NCI-H2196 treated with DMSO at 0.1 percent for 48 hours (cell line): ENCODE results near the gene HIVEP3.

Experiments
- DNase-seq: peaks from one replicate; lab custom pipeline; 2025; ENCODE audit not compliant: unreplicated experiment; lab: John Stamatoyannopoulos, UW

Gene HIVEP3

DNA sequence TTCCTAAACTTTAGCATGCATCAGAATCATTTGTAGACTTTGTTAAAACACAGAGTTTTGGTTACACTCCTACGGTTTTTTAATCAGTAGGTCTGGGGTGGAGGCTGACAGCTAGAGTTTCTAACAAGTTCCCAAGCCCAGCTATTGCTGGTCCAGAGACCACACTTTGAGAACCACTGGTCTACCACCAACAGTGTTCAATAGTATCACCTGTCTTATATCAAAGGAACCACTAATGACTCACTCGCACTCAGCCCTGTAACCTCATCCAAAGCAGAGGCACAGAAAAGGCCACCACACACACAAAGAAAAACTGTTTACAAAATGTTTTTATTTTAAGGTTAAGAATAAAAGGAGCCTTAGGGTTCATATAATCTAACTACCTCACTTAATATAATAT, 68.7 kb downstream of the HIVEP3 start:
- no peak for DNase-seq

DNA sequence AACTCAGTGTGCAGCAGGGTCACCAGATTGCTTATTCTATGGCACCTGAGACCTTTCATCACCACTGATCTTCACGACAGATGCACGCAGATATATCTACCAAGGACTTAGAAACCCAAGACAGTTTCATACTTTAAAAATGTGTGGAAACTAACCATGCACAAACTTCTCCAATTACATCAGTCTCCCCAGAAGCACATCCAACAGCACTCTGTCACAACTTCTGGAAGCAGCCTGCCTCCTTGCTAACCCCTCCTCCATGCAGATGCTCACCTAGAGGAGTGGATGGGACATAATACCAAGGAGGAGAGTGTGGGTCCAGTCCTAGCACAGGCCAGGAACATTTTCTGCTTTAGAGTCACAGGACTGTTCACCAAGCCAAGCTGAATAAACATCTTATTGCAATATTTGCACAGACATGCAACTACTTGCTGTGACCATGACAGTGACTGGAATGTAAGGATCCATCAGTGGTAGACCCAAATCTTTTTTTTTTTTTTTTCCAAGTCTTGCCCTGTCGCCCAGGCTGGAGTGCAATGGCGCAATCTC, 69.4 kb downstream of the HIVEP3 start:
- no peak for DNase-seq

DNA sequence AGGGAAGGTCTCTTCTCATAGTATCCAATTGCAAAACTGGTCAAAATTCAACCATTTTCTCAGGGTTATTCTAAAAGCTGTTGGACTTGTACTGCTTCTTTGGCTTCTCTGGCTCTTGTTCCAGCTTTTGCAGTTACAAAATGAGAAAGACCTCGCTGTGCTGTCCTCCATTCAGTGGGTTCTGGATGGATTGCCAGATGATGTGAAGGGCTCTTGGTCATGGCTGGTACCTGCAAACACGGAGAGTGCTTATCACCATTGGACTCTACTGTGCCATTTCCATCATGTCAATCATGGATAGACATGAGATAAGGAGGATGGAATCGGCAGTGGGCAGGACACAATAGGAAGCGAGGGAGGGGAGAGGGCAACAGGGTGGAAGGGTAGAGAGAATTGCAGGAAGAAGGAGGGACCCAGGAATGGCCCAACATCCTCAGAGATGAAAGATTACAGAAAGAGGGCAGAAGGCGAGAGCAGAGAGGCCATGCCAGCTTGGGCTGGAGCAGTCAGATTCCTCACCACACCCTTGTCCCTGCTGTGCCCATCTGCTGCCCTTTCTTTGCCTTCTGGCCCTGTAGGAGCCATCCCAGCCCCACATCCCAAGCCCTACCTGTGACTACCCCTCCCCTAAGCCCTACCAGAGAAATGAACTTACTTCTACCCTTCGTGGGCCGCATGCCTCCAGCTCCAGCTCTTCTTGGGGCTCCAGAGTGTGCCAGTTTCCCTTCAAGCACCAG, 70.3 kb downstream of the HIVEP3 start:
- DNase-seq: no peak

DNA sequence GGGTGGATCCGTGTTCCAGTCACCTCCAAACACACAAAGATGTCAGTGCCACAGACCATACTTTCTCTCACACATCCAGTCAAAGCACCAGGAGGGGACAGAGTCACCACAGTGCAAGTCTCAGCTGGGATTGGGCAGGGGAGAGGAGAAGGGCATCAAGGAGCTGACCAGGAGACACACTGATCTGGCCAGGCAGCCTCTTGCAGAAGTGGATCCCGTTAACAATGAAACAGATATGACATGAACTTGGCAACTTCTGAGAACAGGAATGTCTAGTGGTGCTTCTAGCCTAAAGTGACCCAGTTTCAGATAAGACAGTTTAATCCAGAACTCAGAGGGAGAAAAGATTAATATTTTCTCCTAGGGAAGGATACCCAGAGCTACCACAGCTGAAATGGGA, 71.0 kb downstream of the HIVEP3 start:
- DNase-seq: no peak

DNA sequence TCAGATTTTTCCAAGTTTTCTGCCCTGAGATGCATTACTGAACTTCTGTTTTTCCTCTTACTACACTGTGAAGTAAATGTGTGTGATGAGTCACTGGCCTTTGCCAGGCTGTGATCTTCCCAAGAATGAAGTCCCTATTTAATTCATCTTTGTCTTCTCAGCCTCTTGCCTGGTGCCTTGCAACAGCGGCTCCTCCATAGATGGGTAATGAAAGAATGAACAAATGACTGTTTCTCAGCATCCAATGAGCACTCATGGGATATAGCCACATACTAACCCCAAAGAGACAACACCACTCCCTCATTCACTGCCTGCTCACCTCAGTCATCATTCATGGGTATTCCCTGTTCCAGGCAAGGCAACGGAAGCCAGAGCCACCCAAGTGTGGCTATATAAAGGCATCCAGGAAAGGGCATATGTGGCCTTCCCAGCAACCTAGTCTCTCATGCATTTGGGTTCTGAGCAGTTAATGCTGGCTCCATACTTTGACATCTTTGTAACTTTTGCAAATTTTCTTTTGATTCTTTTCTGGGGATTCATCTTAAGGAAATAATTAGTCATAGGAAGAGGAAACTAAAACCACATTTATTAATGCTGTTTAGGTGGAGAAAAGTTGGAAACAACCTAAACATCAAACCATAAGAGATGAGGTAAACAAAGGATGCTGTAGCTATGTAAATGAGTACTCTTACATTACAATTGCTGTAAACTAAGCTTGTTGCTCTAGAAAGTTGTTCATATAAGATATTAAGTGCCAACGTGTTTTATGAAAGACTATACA, 71.9 kb downstream of the HIVEP3 start:
- no peak for DNase-seq

DNA sequence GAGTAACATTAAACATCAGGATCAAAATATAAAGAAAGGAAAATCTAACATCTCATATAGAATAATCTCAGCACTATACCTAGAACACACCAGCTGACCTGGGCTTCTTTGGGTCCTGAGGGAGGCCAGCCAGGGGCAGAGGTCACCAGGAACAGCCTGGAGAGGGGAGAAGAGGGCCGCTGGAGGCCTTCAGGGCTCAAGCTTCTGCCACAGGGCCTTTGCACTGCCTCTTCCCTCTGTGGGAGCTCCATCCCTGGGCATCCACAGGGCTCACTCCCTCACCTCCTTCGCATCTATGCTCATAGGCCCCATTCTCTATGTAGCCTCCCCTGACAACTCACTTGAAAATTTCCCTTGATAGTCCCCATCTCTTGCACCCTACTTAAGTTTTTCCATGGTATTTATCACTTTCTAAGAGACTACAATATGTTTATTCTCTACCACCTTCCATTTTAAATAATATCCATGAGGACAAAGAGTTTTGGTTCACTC, 73.9 kb downstream of the HIVEP3 start:
- no peak for DNase-seq

DNA sequence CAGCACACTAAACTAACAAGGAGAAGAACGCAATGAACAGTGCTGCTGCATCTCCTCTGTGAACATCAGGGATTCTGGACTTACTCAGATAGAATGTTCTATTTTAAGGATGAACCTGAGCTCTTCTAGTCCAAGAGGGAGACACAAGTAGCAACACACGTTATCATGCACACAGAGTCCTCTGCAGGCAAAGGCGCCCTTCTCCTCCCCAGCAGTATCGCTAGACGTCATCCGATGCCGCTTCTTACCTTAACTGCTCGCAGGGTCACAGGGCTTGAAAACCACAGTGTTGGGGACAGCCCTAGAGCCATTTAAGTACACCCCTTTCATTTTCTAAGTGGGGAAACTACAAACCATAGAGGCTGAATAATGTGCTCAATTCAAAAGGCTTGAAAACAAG, 74.5 kb downstream of the HIVEP3 start:
- no peak for DNase-seq

DNA sequence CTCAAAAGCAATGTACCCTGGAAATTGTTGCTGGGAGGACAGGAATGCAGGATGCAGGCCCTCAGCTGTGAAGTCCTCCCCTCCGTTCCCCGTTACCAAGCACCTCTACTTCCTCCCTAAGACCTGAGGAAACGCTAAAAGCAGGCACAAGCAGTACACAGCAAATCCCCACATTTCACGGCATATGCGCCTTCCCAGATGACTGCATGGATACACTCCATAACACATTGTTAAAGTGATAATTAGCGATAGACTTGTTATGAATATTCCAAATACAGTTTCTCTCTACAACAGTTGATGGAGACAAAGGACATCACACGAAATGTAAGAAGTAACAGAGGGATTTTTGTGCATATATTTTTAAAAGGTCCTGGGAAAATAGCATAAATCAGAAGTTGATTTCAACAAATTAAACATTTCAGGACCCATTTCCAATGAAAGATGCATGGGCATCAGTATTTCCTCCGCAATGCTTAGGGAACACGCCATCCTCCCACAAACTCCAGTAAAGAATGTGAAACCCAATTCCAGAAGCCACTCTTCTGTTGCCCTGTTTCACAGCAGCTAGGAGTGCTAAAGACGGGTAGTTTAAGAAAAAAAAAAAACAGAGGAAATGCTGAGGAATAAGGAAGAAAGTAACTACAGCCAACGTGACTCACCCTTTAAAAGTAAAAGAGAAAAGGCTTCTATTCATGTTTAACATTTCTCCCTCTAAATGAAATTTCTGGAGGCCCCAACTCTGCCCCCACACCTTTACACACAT, 75.5 kb downstream of the HIVEP3 start:
- no peak for DNase-seq

DNA sequence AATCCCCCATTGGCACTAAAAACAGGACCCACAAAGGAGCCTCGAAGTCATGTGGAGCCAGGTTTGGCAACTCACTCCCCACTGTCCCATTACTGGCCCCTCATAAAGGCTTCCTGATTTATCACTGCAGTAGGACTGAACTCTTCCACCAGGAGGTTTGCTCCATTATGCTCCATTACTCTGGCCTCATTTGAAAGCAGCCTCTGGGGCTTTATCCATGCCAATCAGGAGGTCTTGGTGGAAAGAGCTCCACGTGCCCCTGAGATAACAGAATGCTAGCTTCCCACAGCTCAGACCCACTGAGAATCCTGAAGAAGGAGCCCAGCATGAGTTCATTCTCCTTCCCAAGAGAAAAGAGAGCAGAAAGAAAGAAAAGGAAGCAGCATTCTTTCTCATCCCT, 76.4 kb downstream of the HIVEP3 start:
- no peak for DNase-seq

DNA sequence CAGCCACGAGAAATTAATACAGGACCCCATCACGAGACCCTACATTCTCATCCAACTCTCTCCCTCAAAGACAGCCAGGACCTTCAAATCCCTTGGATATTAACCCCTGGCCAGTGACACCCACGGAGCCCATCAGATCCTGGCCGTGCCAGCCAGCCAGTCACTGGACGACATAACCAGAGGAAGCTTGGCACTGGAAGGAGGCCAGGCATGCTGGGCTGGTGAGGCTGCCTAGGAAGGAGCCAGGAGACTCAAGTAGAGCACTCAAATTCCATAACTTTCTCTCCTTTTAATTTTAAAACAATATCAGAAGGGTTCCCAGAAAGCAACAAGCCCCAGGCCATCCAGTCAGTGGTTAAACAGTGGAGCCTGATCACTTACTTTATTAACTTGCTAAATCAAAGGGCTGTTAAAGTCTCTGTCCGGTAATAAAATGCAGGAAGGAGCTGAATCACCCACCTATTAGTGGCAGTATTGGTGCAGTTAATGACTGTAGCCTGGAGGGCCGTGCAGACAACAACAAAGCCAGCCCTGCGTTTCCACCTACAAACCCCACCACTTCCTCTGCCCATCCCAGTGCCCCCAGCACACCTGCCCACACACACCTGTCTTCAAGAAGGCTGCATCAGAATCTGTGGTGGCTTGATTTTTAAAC, 78.0 kb downstream of the HIVEP3 start:
- no peak for DNase-seq

DNA sequence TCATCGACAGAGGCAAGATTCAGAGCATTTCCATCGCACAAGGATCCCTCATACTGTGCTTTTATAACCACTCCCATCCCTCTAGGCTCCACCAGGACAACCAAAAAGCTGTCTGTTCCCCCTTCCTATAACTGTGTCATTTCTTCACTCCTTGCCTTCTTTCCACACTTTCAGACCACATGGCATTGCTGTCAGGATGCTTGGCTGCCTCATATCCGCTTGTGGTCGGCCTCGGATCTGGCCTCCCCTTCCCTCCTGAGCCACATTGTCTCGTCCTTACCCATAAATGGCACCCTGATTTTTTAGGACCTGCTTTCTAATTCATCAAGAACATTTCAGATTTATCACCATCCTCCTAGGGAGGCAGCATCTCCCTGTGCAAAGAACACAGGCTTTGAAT, 80.5 kb downstream of the HIVEP3 start:
- DNase-seq: no peak

DNA sequence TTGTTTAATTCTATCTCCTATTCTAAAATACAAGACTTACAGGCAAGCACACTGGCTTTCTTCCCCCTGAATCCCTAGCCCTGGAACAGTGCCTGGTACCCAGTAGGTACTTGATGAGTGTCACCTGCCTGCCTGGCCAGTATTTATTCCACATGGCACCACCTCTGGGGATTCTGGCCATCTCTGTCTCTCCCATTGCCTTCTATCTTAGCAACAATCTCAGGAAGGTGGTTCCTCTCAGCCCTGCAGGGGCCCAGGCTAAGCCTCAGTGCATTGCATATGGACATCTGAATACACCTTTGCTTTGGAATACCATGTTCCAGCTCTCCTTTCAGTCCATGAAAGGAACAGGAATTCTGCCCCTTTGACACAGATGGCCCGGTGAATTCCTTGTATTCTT, 81.0 kb downstream of the HIVEP3 start:
- DNase-seq: no peak

DNA sequence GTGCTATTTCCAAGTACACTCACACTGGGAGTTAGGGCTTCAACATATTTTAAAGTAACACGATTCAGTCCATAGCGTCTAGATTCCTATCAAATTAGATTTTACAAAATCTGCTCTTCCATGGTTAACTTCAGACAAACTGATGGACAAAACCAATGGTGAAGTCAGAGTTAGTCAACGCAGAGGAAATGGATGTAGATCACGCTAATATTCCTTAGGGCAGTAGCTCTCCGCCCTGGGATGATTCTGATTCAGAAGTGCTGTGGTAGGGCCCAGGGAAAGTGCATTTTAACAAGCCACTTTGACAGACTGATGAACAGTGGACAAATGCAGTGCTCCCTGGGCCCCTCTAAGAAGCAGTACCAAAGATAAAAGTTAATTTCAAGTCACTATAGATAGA, 83.2 kb downstream of the HIVEP3 start:
- no peak for DNase-seq

DNA sequence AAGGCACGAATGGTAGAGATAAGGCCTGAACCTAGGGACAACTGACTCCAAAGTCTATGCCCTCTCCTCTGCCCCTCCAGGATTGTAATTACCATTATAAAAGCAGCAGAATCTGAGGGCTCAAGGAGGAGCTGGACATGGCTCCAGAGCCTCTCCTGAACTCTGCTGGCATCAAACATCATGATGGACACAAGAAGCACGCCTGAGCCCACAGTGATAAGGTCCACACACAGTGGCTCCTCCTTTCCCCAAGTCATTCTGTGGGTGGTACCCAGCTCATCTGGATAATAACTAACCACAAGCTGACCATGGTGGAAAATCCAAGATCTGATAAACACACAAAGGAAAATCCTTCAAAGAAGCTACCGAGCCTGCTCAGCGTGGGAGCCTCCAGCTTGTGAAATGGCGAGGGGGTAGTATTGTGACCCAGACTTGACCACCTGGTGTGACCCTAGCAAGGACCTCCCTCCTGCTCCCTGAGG, 85.2 kb downstream of the HIVEP3 start:
- no peak for DNase-seq

DNA sequence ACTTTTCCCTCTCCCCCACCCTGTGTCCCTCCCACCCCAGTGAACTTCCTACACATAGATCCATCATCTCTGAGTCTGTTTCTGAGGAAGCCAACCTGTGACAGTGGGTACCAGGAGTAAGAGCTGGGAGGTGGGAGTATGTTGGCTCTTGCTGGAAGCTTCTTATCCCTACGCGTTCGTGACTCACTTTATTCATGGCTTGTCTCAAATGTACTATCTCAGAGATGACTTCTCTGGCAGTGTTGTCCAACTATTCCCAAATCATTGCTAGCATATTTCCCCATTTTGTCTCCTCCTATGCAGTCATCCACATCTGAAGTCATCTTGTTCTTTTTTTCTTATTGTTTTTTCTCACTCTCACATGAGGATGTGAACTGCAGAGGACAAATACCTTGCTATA, 88.0 kb downstream of the HIVEP3 start:
- DNase-seq: no peak

DNA sequence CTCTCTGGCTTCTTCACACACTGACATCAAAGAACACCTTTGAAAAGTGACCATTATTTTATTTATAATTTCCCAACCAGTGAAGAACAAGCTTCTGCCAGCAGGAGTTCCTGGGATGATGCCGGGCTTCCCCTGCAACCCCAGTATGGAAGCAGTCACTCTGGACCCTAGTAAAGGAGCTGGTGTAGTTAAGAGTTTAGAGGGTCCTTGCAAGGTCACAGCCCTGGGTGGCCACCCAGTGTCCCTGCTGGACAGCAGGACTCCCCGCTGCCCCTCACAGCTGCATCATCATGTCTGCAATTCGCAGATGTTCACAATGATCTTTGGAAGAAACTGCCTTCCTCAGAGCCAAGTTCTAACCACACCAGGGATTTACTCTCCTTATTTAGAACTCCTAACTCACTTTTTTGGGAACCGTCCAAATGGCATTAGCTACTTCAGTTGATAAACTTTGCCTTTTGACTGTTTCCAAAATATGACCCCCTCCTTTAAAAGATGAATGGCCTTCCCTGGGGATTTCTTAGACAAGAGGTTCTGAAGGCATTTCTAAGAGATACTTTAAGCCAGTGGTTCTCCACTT, 90.6 kb downstream of the HIVEP3 start:
- DNase-seq: no peak

DNA sequence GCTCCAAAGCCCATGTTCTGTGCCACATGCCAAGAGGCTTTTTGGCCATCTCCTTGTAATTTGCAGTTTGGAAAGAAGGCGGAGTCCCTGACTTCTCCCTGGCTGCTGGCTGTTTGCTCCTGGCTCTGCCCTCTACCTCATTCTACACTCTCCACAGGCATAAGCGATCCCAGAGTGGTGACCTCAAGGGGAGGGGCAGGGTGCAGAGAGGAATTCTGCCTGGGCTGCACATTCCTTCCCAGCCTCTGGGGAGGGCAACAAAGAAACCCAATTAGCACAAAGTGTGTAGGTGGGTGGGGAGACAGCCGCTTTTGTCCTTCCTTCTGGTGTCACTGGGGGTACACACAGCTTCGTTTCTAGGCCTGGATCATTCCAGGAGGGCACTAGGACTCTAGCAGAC, 95.3 kb downstream of the HIVEP3 start:
- DNase-seq: no peak

DNA sequence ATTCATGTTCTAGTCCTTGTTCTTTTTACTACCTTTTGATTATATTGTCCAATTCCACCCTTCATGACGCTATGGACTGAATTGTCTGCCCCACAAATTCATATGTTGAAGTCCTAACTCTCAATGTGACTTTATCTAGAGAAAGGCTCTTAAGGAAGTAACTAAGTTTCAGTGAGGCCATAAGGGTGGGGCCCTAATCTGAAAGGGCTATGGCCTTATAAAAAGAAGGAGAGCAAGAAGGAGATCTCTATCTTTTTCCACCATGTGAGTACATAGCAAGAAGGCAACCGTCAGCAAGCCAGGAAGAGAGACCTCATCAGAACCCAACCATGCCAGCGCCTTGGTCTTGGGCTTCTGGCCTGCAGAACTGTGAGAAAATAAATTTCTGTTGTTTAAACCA, 95.9 kb downstream of the HIVEP3 start:
- DNase-seq: no peak

DNA sequence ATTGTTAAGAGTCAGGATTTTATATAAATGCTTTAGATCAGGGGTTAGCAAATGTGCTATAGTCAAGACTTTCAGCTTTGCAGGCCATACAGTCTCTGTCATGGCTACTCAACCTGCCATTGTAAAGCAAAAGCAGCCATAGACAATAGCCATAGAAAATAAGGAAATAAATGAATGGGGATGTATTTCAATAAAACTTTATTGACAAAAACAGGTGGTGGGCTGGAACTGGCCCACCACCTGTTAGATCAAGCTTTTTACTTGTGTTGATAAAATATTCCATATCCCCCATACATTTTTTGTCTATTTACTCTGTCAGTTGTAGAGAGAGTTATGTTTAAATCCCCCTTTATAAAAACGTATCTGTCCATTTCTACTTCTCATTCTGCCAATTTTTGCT, 98.9 kb downstream of the HIVEP3 start:
- DNase-seq: no peak

DNA sequence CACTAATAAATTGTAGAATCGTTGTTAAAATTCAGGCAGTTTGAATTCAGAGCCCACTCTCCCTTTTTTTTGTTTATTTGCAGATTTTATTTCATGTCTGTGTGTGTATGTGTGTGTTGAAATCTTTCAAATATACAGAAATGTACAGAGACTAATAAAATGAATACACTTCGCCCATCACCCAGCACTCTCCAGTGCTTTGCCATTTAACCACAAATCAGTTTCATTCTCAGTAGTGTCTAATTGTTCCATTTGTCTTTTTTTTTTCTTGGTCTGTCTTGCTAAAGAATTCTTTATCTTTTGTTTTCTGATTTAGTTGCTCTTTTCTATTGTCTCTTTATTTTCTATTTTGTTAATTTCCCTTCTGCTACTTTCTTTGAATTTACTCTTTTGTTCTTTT, 99.7 kb downstream of the HIVEP3 start:
- DNase-seq: no peak

DNA sequence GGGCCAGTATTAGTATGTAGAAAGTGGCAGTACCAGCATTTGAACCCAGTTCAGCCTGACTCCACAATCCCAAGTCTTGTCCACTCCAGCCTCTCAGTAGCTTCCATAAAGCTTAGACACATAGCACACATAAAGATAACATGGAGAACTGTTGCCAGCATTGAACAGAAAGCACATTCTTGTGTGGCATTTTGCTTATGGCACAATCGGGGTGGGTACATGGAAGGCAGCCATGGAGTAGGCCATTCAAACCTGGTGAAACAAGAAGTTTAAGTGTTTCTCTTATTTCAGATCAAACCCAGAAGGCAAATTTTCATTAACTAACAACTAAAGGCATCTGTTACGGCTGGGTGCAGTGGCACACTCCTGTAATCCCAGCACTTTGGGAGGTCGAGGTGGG, 102.7 kb downstream of the HIVEP3 start:
- no peak for DNase-seq
